ENCODE measurements around the gene CLCA2.
A peak's percentile ranks its signal among the peaks of the same experiment; 100 is the strongest.

CLCA2 gene

GRCh38 chr1:86387916-86388627 is 35.9 kb upstream of the CLCA2 start:
- no peak for TF ChIP-seq CTCF (IDR thresholded peaks at IDR 0.05; ENCODE audit: low read depth, low read length, missing control alignments)
- no peak overlapping the region for H3K4me3 ChIP-seq (ENCODE audit: low read depth, low read length)
- DNase-seq (ENCODE audit: low read depth): no peak

GRCh38 chr1:86388777-86389176 is 35.2 kb upstream of the CLCA2 start:
- TF ChIP-seq CTCF (IDR thresholded peaks at IDR 0.05; ENCODE audit: low read depth, low read length, missing control alignments): no peak
- H3K4me3 ChIP-seq (ENCODE audit: low read depth, low read length): no peak overlapping the region
- DNase-seq (ENCODE audit: low read depth): no peak

- TF ChIP-seq CTCF (IDR thresholded peaks at IDR 0.05; ENCODE audit: low read depth, low read length, missing control alignments): no peak
- H3K4me3 ChIP-seq (ENCODE audit: low read depth, low read length): no peak overlapping the region
- DNase-seq (ENCODE audit: low read depth): no peak
These were observed 34.7 kb upstream of the CLCA2 start for GRCh38 chr1:86389307-86389706.

- H3K4me3 ChIP-seq (ENCODE audit: low read depth, low read length): no peak overlapping the region
These were observed 29.6 kb upstream of the CLCA2 start for GRCh38 chr1:86394416-86394815.

GRCh38 chr1:86395751-86396497 is 28.0 kb upstream of the CLCA2 start, which contains the start of gene ODF2L:
Gene ODF2L (minus strand): TSS chr1:86396323. CDS start chr1:86387027, 9,296 bp downstream.
- H3K4me3 ChIP-seq (ENCODE audit: low read depth, low read length): peak within 1 kb of the TSS; percentile 71
- TF ChIP-seq CTCF (IDR thresholded peaks at IDR 0.05; ENCODE audit: low read depth, low read length, missing control alignments): no peak
- DNase-seq (ENCODE audit: low read depth): no peak

More at GRCh38 chr1:86394416-86394815, 29.6 kb upstream of the CLCA2 start:
- DNase-seq (ENCODE audit: low read depth): no peak
- no peak for TF ChIP-seq CTCF (IDR thresholded peaks at IDR 0.05; ENCODE audit: low read depth, low read length, missing control alignments)

GRCh38 chr1:86396498-86396890 is 27.5 kb upstream of the CLCA2 start:
- TF ChIP-seq CTCF (IDR thresholded peaks at IDR 0.05; ENCODE audit: low read depth, low read length, missing control alignments): no peak
- peak overlapping the region; percentile 71 for H3K4me3 ChIP-seq (ENCODE audit: low read depth, low read length)
- no peak for DNase-seq (ENCODE audit: low read depth)

Measured in GM12864 (cell line).